Stimulated activated CD8-positive, alpha-beta memory T cell treated with anti-CD3 and anti-CD28 coated beads, Interleukin-4, amount 100 ng/mL, for 48 hours (primary cell): ENCODE data around the gene TOMM20.
"Not testable (repeated sequence)": the region's sequence is repeated elsewhere in the genome, so short reads cannot be mapped to it uniquely, and the experiment has no call there.

ENCODE experiments used
- DNase-seq: peaks from one replicate; pipeline ENCODE4 v3.0.0-alpha.2; 2020

TOMM20 gene

GRCh38 chr1:235128456-235129328 lies at the start of gene TOMM20:
Gene TOMM20 (minus strand): TSS chr1:235128837. CDS start chr1:235128715, 122 bp downstream.
- DNase-seq, result peak; percentile 94

GRCh38 chr1:235176486-235176885 lies 47.8 kb upstream of the TOMM20 start:
- no peak for DNase-seq

GRCh38 chr1:235169986-235170385 lies 41.3 kb upstream of the TOMM20 start:
- DNase-seq, result no peak

GRCh38 chr1:235168375-235168774 lies 39.7 kb upstream of the TOMM20 start:
- DNase-seq, result no peak

- no peak for DNase-seq
Observed at GRCh38 chr1:235161685-235162327, 33.2 kb upstream of the TOMM20 start.

GRCh38 chr1:235160957-235161684 lies 32.5 kb upstream of the TOMM20 start, which contains the start of gene RBM34:
Gene RBM34 (minus strand): TSS chr1:235161250. CDS start chr1:235161226, 24 bp downstream.
- DNase-seq, result peak; percentile 95

GRCh38 chr1:235160383-235160956 lies 31.8 kb upstream of the TOMM20 start:
- no peak for DNase-seq

GRCh38 chr1:235159930-235160329 lies 31.3 kb upstream of the TOMM20 start:
- DNase-seq, result not testable (repeated sequence)

- DNase-seq, result not testable (repeated sequence)
Observed at GRCh38 chr1:235159284-235159683, 30.6 kb upstream of the TOMM20 start.

- no peak for DNase-seq
Observed at GRCh38 chr1:235158680-235159079, 30.0 kb upstream of the TOMM20 start.

GRCh38 chr1:235157150-235157549 lies 28.5 kb upstream of the TOMM20 start:
- DNase-seq, result no peak

- no peak for DNase-seq
Observed at GRCh38 chr1:235156740-235157139, 28.1 kb upstream of the TOMM20 start.

GRCh38 chr1:235156265-235156664 lies 27.6 kb upstream of the TOMM20 start:
- no peak for DNase-seq

- no peak for DNase-seq
Observed at GRCh38 chr1:235152235-235152634, 23.6 kb upstream of the TOMM20 start.

GRCh38 chr1:235151033-235151432 lies 22.4 kb upstream of the TOMM20 start:
- DNase-seq, result no peak

GRCh38 chr1:235149824-235150223 lies 21.2 kb upstream of the TOMM20 start:
- DNase-seq, result no peak

GRCh38 chr1:235147269-235147668 lies 18.6 kb upstream of the TOMM20 start:
- no peak for DNase-seq

- DNase-seq, result no peak
Observed at GRCh38 chr1:235145639-235146038, 17.0 kb upstream of the TOMM20 start.

- no peak for DNase-seq
Observed at GRCh38 chr1:235142991-235143390, 14.4 kb upstream of the TOMM20 start.

GRCh38 chr1:235139315-235139714 lies 10.7 kb upstream of the TOMM20 start:
- no peak for DNase-seq

GRCh38 chr1:235138821-235139220 lies 10.2 kb upstream of the TOMM20 start:
- peak; percentile 51 for DNase-seq

GRCh38 chr1:235136111-235136510 lies 7.5 kb upstream of the TOMM20 start:
- DNase-seq, result no peak

GRCh38 chr1:235134171-235134570 lies 5.5 kb upstream of the TOMM20 start:
- no peak for DNase-seq
